K562 (cell line): Measurements from ENCODE around the gene ARL4C. TPM values are rescaled to one million over a fixed set of nuclear protein-coding genes. Genes with fewer than 3 reads are reported as not detected.

Experiments used
- ATAC-seq: fragments of 200-7000 bp; cut with Tn5 transposase; 3 replicates; pipeline ENCODE4 v1.9.1; 2020; ENCODE audit warnings: moderate library complexity
- BruUV-seq: library from RNA; stranded (reverse); fragments of 400-500 nt; replicated peaks from 2 replicates; lab custom pipeline; 2021; lab: Mats Ljungman, UMichigan
- CTCF ChIA-PET: fragments of 300-600 bp; formaldehyde crosslinking; extraction: SDS; loops from one replicate; lab custom pipeline; 2021; ENCODE audit warnings: low intra/inter-chr PET ratio; lab: Yijun Ruan, JAX
- POLR2A ChIA-PET: fragments of 300-600, 350-650 bp; sonication (Branson Sonifier 250); formaldehyde crosslinking; extraction: SDS; loops from one replicate; lab custom pipeline; 2021; ENCODE audit warnings: antibody characterized with exemption, inconsistent platforms; lab: Yijun Ruan, JAX
- DNase-seq, 4 experiments: peaks; one replicate each; pipeline versions ENCODE4 v3.0.0 to v3.0.0-alpha.2; 2011 to 2018; ENCODE audit warnings: low spot score in 3 of 4, mixed read lengths in 3 of 4; ENCODE audit errors: extremely low read depth in 1 of 4
- FAIRE-seq: peaks from 2 replicates; lab custom pipeline; 2011; peaks lifted over from hg19 to GRCh38; lab: Jason Lieb, UNC
- H2AFZ ChIP-seq: 2 replicates; pipeline ENCODE4 v1.6.0; 2011; ENCODE audit warnings: low read depth, low read length, control low read depth, inconsistent platforms
- H3K27ac ChIP-seq: fragments of 200-600 bp; 3 replicates; pipeline ENCODE4 v1.8.0; 2011; ENCODE audit warnings: low read depth, mild to moderate bottlenecking, control low read depth, inconsistent platforms, low read length, moderate library complexity, mixed read lengths; ENCODE audit errors: extremely low read depth
- H3K27me3 ChIP-seq, 2 experiments: fragments of 300-600 bp in 1 of 2; 2 replicates in 1 of 2; 3 replicates in 1 of 2; pipeline versions ENCODE4 v1.6.0 to v1.8.0; 2011; ENCODE audit warnings: inconsistent platforms in 2 of 2, low read length in 2 of 2, mild to moderate bottlenecking in 1 of 2, mixed read lengths in 1 of 2, moderate library complexity in 1 of 2; ENCODE audit not compliant: control insufficient read depth in 2 of 2, insufficient read depth in 2 of 2
- H3K36me3 ChIP-seq: fragments of 300-600 bp; 3 replicates; pipeline ENCODE4 v1.8.0; 2011; ENCODE audit warnings: mild to moderate bottlenecking, low read length, inconsistent platforms; ENCODE audit not compliant: control insufficient read depth, insufficient read depth
- H3K4me1 ChIP-seq, 2 experiments: fragments of 200-600 bp in 1 of 2; replicated peaks in 1 of 2; 2 replicates in 1 of 2; 3 replicates in 1 of 2; pipeline versions ENCODE4 v1.5.1 to v1.8.0; 2011; ENCODE audit warnings: inconsistent platforms in 2 of 2, low read length in 2 of 2, mild to moderate bottlenecking in 1 of 2, mixed read lengths in 1 of 2, moderate library complexity in 1 of 2; ENCODE audit not compliant: control insufficient read depth in 2 of 2, insufficient read depth in 2 of 2
- H3K4me2 ChIP-seq: 2 replicates; pipeline ENCODE4 v1.6.1; 2011; ENCODE audit warnings: low read length, control low read depth, inconsistent platforms, mixed read lengths; ENCODE audit not compliant: insufficient read depth
- H3K4me3 ChIP-seq: fragments of 200-600 bp; sonication (generic), shearing (Covaris generic); 2 replicates; pipeline ENCODE4 v1.5.1; 2016; ENCODE audit warnings: control low read depth, inconsistent platforms
- H3K79me2 ChIP-seq: fragments of 200-600 bp; 3 replicates; pipeline ENCODE4 v1.8.0; 2011; ENCODE audit warnings: low read length, inconsistent platforms; ENCODE audit not compliant: control insufficient read depth, insufficient read depth
- H3K9ac ChIP-seq, 2 experiments: 2 replicates each; pipeline versions ENCODE4 v1.6.0 to v1.6.1; 2011; ENCODE audit warnings: low read depth in 2 of 2, low read length in 2 of 2, control low read depth in 1 of 2, inconsistent platforms in 1 of 2, mild to moderate bottlenecking in 1 of 2, mixed read lengths in 1 of 2; ENCODE audit not compliant: insufficient read depth in 1 of 2
- H3K9me1 ChIP-seq: one replicate; pipeline ENCODE4 v1.6.0; 2011; ENCODE audit warnings: inconsistent platforms, mild to moderate bottlenecking, low read length, moderate library complexity; ENCODE audit not compliant: control insufficient read depth, insufficient read depth
- H3K9me3 ChIP-seq: replicated peaks from 2 replicates; pipeline ENCODE4 v1.5.1; 2011; ENCODE audit warnings: low read depth, low read length, inconsistent platforms; ENCODE audit not compliant: control insufficient read depth, insufficient read depth
- H4K20me1 ChIP-seq: replicated peaks from 2 replicates; pipeline ENCODE4 v1.6.1; 2011; ENCODE audit warnings: low read length, inconsistent platforms, mixed read lengths; ENCODE audit not compliant: control insufficient read depth, insufficient read depth
- C11orf30 ChIP-seq: fragments of 450-650 bp; IDR thresholded peaks from 2 replicates; pipeline ENCODE4 v1.6.1; 2016; ENCODE audit warnings: low read depth, mild to moderate bottlenecking
- ZNF316 ChIP-seq: fragments of 450-650 bp; IDR thresholded peaks from 2 replicates; pipeline ENCODE4 v1.6.1; 2016
- WGBS: fragments of 100-300 bp; shearing (Covaris generic); methylation state at CpG from one replicate; pipeline ENCODE4 v1.1.6; 2016; ENCODE audit warnings: low coverage, mixed read lengths; ENCODE audit not compliant: insufficient coverage; ENCODE audit errors: missing lambda C conversion rate; 5-methylcytosine and 5-hydroxymethylcytosine counted together
- in situ Hi-C: fragments of 300-500 bp; cut with MboI; formaldehyde crosslinking; loops from 4 replicates; pipeline ENCODE4 v1.15.0; 2018; ENCODE audit warnings: inconsistent platforms, mixed read lengths
- intact Hi-C: fragments of 100-400 bp; cut with micrococcal nuclease; formaldehyde crosslinking; loops from 2 replicates; pipeline ENCODE4 v1.14.2; 2022
- polyA plus RNA-seq, 8 experiments: library from polyadenylated mRNA; depleted of rRNA in 4 of 8; stranded (reverse) in 5 of 8; unstranded in 3 of 8; fragments of >200 nt; fragmentation: Nextera tagmentation in 2 of 8; fragmentation: Illumina TruSeq in 1 of 8; extraction: Ambion mirVana in 2 of 8; extraction: Trizol in 1 of 8; gene quantifications; 2 replicates each; pipeline versions ENCODE4 v1.2.1 to v1.2.3, GENCODE V29; 2011 to 2014; ENCODE audit warnings: inconsistent platforms in 1 of 8, missing spikeins in 1 of 8
- total RNA-seq, 7 experiments: library from RNA; depleted of rRNA in 6 of 7; stranded (reverse); fragments of >200 nt in 6 of 7; fragmentation: Illumina TruSeq in 2 of 7; extraction: Trizol in 2 of 7; gene quantifications; 2 replicates each; pipeline versions ENCODE4 v1.2.1 to v1.2.3, GENCODE V29; 2011 to 2021; ENCODE audit warnings: low replicate concordance in 1 of 7
- TF ChIP-seq, protein P1 (sequence below): fragments of 250-450 bp; sonication (Bioruptor Pico); IDR thresholded peaks from 2 replicates; pipeline ENCODE4 v1.9.0; 2021; ENCODE audit warnings: mild to moderate bottlenecking, inconsistent platforms

Gene ARL4C
- total and polyA plus RNA-seq, 9 of the 15 experiments (the other 6 are each of a cell fraction or from before 2014, with no cell fraction given): 0.03 to 0.11 (median 0.04) TPM; not detected in 5

DNA sequence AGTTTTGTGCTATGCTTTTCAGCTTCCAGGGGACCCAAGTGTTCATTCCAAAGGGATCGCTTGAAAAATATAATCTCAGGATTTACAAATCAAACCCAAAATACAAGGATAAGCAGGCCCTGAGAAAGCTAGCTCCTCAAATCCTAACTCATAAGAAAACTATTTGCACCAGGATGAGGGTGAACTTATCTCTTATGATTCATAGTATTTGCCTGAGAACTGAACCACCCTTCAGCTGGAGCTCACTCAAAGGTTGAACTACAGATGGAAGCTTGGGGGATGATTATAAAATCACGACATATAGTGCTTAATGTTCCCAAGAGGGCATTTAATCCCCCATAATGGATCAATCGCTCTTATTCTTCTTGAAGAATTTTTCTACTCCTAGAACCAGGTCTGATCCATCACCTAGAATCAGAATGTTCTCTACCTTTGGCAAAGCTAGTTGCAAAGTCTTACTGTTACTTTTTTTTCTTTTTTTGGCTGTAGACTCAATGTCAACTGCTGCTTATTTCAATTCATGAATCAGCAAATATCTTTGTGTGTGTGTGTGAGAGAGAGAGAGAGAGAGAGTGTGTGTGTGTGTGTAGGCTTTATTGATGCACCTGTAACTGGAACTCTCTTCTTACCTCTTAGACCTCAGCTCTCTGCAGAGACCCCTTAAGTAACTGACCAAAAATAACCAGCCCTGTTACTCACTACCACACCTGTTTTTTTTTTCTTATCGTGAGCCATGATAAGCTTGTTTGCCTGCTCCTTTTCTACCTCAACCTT lies 44.8 kb downstream of the ARL4C start:
- in situ Hi-C loops: no loop called here
- CTCF ChIA-PET: no interaction called here
- intact Hi-C loops: no loop called here
- Histone ChIP-seq H3K27me3 (peaks cover 0 to 12% of the 10 kb centered on the region in 2 experiments; a peak in 2 of 5 replicates), H3K4me3 (no peak overlapping the region), H3K9me3 (no peaks in the 10 kb centered on the region), H3K9ac (no peak overlapping the region), H4K20me1 (no peaks in the 10 kb centered on the region), H2AFZ (no peak overlapping the region), H3K36me3 (no peaks in the 10 kb centered on the region), H3K4me1 (no peaks in the 10 kb centered on the region), H3K27ac (no peak overlapping the region), H3K79me2 (no peaks in the 10 kb centered on the region), H3K4me2 (no peak overlapping the region), H3K9me1 (no peaks in the 10 kb centered on the region)
- no peak for FAIRE-seq
- ATAC-seq: no peak
- WGBS: 0% methylated on average over 3 of the region's 4 CpGs
- no peak for DNase-seq
- no TSS peak for BruUV-seq
- peak; percentile 39 for TF ChIP-seq ZNF316
- TF ChIP-seq C11orf30: 0 out of 2 replicates have a peak, but pooled peaks have one; percentile 13
- TF ChIP-seq, protein P1, sequence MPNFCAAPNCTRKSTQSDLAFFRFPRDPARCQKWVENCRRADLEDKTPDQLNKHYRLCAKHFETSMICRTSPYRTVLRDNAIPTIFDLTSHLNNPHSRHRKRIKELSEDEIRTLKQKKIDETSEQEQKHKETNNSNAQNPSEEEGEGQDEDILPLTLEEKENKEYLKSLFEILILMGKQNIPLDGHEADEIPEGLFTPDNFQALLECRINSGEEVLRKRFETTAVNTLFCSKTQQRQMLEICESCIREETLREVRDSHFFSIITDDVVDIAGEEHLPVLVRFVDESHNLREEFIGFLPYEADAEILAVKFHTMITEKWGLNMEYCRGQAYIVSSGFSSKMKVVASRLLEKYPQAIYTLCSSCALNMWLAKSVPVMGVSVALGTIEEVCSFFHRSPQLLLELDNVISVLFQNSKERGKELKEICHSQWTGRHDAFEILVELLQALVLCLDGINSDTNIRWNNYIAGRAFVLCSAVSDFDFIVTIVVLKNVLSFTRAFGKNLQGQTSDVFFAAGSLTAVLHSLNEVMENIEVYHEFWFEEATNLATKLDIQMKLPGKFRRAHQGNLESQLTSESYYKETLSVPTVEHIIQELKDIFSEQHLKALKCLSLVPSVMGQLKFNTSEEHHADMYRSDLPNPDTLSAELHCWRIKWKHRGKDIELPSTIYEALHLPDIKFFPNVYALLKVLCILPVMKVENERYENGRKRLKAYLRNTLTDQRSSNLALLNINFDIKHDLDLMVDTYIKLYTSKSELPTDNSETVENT: no peak
- POLR2A ChIA-PET: no interaction called here
